Measurements from ENCODE around the gene MKNK2. TPM values are rescaled to one million over a fixed set of nuclear protein-coding genes. Genes with fewer than 3 reads are reported as not detected.
"Not testable (repeated sequence)": the region's sequence is repeated elsewhere in the genome, so short reads cannot be mapped to it uniquely, and the experiment has no call there.

The MKNK2 gene
- total RNA-seq, 1 donor from 2014 or later, result 190 TPM

DNA sequence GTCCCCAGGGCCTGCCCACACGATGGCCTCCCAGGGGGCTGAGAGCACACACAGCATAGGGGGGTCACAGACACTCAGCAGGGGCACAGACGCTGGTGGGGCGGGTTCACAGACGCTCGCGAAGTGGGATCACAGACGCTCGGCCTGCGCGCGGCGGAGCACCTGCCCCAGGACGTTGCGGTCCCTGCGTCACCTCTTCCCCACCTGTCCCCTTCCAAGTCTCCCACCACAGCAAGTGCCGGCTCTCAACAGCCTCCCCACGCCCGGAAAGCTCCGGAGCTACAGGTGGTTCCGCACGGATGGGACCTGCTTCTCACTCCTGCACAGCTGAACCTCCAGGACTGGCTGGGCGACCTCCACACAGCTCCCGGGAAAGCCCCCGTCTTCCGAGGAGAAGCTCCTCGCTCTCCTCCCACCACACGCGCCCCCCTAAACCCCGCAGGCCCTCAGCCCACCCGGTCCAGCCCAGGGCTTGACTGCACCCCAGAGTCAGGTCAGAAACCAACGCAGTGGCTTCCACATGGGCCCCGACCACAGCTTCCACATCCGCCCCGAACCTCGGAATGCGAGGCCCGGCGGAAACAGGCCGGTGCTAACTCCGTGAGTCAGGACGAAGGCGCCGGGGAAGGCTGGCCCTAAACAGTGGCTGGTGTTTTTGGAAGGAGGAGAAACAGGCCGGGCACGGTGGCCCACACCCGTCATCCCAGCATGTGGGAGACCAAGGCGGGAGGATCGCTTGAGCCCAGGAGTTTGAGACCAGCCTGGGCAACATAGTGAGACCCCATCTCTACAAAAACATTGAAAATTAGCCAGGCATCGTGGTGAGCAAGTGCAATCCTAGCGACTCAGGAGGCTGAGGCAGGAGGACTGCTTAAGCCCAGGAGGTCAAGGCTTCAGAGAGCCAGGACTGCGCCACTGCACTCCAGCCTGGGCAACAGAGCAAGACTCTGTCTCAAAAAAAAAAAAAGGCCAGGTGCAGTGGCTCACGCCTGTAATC lies 52.0 kb downstream of the MKNK2 start:
- intact Hi-C loops (cut with micrococcal nuclease), result no loop called here

DNA sequence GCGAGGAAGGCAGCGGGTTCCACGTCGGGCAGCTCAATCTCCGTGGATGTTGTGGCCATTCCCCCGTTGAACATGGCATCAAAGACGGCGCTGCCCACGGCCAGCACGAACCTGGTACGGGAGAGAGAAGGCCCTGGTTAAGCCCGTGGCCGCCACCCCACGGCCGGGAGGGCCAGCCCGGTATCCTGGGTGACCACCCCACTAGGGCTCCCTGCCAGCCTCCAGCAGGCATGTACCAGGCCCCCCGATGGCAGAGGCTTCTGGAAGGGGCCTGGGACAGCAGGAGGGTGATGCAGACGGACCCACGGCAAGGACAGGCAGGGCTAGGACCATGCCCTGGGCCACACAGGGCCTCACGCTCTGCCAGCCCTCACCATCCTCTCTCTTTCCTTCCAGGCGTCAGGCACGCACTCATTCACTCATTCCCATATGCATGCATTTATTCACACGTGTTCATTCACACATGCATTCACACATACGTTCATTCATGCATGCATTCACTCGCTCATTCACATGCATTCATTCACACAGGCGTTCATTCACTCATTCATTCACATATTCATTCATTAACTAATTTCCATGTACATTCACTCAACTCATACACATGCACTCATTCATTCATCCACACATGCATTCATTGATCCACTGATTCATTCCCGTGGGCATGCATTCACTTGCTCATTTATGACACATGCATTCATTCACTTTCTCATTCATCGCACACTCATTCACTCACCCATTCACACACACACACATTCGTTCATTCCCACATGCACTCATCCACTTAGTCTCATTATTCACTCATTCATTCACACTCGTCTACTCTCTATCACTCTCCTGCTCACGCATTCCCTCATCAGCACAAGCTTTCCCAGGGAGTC lies 53.5 kb downstream of the MKNK2 start:
- intact Hi-C loops (cut with micrococcal nuclease), result no loop called here

DNA sequence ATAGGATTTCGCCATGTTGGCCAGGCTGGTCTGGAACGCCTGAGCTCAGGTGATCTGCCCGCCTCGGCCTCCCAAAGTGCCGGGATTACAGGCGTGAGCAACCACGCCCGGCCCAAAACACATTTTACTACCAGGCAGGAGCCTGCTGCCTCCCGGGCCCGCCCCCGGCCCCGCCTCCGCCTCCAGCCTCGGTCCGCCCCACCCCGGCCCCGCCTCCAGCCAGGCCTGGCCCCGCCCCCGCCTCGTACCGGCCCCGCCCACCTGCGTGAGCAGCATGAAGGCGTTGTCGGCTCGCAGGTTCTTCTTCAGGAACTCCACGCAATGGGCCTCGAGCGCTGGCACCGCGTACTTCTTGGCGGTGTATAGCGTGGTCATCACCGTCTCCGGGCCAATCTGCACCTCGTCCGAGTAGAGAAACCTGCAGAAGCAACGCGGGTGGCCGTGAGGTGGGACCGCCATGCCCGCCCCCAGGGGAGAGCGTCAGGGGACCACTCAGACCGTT lies 58.2 kb downstream of the MKNK2 start:
- intact Hi-C loops (cut with micrococcal nuclease), result no loop called here

DNA sequence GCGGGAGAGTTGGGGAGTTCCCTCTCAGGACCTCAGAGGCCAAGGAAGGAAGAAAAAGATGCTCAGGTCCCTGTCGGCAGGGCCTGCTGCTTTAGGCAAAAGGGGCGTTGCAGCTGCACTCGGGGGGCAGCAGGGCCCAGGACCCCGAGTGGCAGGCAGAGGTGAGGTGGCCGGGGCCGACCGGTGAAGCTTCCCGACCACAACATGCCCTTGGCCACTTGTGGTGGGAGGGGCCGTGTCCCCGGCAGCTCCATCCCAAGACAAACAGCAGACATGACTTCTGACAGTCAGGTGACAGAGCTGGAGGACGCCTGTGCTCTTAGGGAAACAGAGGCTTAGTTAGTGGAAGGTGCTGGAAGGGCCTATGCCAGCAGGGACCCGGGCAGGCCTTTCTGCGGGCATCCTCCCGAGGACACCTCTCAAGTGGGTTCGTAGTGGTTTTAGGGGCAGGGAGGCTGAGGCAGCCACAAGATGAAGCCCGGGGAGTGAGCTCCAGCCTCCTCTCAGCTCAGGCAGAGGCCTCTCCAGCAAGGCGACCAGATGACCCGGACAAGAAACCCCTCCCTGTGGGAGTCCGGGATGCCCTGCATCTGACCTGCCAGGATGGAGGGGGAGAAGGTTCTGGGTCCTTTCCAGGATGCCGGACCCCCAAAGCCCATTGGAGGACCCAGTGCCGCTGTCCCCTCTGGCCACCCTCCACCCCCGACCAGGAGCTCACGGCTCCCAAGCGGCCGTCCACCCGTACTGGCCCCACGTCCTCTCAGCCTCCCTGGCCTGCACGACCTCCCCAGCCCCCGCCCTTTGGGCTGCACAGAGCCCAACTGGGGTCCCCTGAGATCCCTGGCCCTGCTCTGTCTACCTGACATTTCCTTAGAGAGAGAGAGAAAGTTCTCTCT lies 59.8 kb downstream of the MKNK2 start:
- intact Hi-C loops (cut with micrococcal nuclease), result no loop called here

DNA sequence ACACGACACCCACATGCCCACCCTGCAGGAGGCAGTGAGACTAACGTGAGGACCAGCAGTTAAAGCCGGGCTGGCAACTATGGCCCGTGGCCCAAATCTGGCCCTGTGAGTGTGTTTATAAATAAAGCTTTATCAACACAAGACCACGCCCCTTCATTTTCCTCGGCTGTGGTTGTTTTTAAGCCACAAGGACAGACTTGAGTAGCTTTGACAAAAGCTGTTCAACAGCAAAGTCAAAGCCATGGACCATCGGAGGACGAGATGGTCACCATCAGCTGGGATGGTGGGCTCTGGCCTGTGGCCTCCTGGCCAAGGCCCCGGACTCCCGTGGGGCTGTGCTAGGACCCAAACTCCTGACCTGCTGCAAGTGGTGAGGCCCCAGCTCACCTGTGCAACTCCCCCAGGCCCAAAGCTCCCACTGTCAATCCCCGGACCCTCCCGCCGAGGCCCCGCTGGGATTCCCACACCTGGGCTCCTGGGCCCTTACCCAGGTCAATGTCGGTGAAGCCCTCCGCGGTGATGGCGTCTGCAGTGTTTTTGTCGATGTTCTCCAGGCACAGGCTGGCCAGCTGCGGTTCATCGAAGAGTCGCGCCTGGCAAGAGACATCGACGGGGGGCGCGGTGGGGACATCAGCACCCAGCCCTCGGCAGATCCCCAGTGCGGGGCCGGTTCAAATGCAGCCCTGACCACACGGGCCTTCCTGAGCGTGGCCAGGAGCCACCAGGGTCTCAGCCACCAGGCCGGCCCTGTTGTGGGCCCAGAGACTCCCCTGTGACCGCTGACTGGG lies 60.6 kb downstream of the MKNK2 start:
- intact Hi-C loops (cut with micrococcal nuclease), result no loop called here

GRCh38 chr19:1989513-1990229 lies 61.4 kb downstream of the MKNK2 start:
- intact Hi-C loops (cut with micrococcal nuclease), result no loop called here

DNA sequence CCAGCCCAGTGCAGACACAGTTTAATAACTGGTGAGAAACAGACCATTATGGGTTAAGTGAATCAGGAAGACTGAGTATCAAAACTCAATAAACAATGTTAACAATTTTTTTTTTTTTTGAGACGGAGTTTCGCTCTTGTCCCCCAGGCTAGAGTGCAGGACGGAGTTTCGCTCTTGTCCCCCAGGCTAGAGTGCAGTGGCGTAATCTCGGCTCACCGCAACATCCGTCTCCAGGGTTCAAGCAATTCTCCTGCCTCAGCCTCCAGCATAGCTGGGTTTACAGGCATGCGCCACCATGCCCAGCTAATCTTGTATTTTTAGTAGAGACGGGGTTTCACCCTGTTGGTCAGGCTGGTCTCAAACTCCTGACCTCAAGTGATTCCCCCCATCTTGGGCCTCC lies 62.6 kb downstream of the MKNK2 start:
- intact Hi-C loops (cut with micrococcal nuclease), result not testable (repeated sequence)

Other genes with a start within 250 kb of the MKNK2 start
- gene ATP8B3, start 239.0 kb downstream of the MKNK2 start, total RNA-seq, result 25.6 and 28.5 TPM in 2 replicates
- 49.2 and 54.1 TPM in 2 replicates for gene REXO1, start 202.8 kb downstream of the MKNK2 start, total RNA-seq
- gene KLF16, start 187.7 kb downstream of the MKNK2 start, total RNA-seq, result 21.3 and 23.1 TPM in 2 replicates
- gene ABHD17A, start 165.7 kb downstream of the MKNK2 start, total RNA-seq, result 119 and 126 TPM in 2 replicates
- gene ADAT3, start 145.8 kb downstream of the MKNK2 start, total RNA-seq, result 11.0 and 11.5 TPM in 2 replicates
- 32.1 and 34.8 TPM in 2 replicates for gene SCAMP4, start 145.8 kb downstream of the MKNK2 start, total RNA-seq
- 89.5 and 94.3 TPM in 2 replicates for gene CSNK1G2, start 110.1 kb downstream of the MKNK2 start, total RNA-seq
- gene BTBD2, start 35.5 kb downstream of the MKNK2 start, total RNA-seq, result 50.1 and 56.1 TPM in 2 replicates
- 228 and 239 TPM in 2 replicates for gene MOB3A, start 45.1 kb upstream of the MKNK2 start, total RNA-seq
- gene IZUMO4, start 45.7 kb upstream of the MKNK2 start, total RNA-seq, result 7.3 and 8.9 TPM in 2 replicates
- 104 and 113 TPM in 2 replicates for gene AP3D1, start 100.3 kb upstream of the MKNK2 start, total RNA-seq
- 67.1 and 72.3 TPM in 2 replicates for gene DOT1L, start 112.7 kb upstream of the MKNK2 start, total RNA-seq
- gene PLEKHJ1, start 185.1 kb upstream of the MKNK2 start, total RNA-seq, result 72.5 and 74.4 TPM in 2 replicates
- 135 and 147 TPM in 2 replicates for gene SF3A2, start 185.6 kb upstream of the MKNK2 start, total RNA-seq
- 5.9 and 6.2 TPM in 2 replicates for gene AMH, start 198.1 kb upstream of the MKNK2 start, total RNA-seq
- 0.16 and 0.45 TPM in 2 replicates for gene JSRP1, start 205.2 kb upstream of the MKNK2 start, total RNA-seq
- gene PEAK3, start 230.9 kb upstream of the MKNK2 start, total RNA-seq, result 0.82 and 0.84 TPM in 2 replicates

Data from T-helper 2 cell treated with Interferon-gamma antibody and Interleukin-4, amounts not matched to agents 100 ng/mL and 5 ng/mL, for 36 hours (primary cell).